Mammary epithelial cell (primary cell): ENCODE results near the gene BICD1.

Experiments
- EZH2 ChIP-seq: IDR thresholded peaks from 2 replicates; pipeline ENCODE4 v1.6.1; 2012; ENCODE audit warnings: low read length, inconsistent platforms, borderline replicate concordance
- TF ChIP-seq, protein P1 (sequence below), 2 donors: IDR thresholded peaks in 1 of 2; conservative IDR thresholded peaks in 1 of 2; 2 replicates each; pipeline ENCODE4 v1.5.1; 2011 to 2012; ENCODE audit warnings: inconsistent platforms in 2 of 2, low read length in 2 of 2, mild to moderate bottlenecking in 2 of 2, control low read depth in 1 of 2, low read depth in 1 of 2; ENCODE audit not compliant: insufficient read depth in 1 of 2; ENCODE audit errors: extremely low read depth in 1 of 2

- TF ChIP-seq, protein P1, sequence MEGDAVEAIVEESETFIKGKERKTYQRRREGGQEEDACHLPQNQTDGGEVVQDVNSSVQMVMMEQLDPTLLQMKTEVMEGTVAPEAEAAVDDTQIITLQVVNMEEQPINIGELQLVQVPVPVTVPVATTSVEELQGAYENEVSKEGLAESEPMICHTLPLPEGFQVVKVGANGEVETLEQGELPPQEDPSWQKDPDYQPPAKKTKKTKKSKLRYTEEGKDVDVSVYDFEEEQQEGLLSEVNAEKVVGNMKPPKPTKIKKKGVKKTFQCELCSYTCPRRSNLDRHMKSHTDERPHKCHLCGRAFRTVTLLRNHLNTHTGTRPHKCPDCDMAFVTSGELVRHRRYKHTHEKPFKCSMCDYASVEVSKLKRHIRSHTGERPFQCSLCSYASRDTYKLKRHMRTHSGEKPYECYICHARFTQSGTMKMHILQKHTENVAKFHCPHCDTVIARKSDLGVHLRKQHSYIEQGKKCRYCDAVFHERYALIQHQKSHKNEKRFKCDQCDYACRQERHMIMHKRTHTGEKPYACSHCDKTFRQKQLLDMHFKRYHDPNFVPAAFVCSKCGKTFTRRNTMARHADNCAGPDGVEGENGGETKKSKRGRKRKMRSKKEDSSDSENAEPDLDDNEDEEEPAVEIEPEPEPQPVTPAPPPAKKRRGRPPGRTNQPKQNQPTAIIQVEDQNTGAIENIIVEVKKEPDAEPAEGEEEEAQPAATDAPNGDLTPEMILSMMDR (conservative IDR thresholded peaks at IDR 0.05 in 1 of 2, IDR thresholded peaks at IDR 0.05 in 1 of 2; ENCODE audit: extremely low read depth in 1 of 2, insufficient read depth in 1 of 2, low read depth in 1 of 2, low read length in 2 of 2), result no peak
- no peak for TF ChIP-seq EZH2
Observed at GRCh38 chr12:32331133-32331532, 224.5 kb downstream of the BICD1 start.
